Sigmoid colon (tissue), 7 donors: ENCODE measurements around the gene MIOS. TPM values are rescaled to one million over a fixed set of nuclear protein-coding genes. Genes with fewer than 3 reads are reported as not detected.
"Not testable (repeated sequence)": the region's sequence is repeated elsewhere in the genome, so short reads cannot be mapped to it uniquely, and the experiment has no call there.

Experiments
- DNase-seq: peaks from one replicate; pipeline ENCODE4 v3.0.0-alpha.2; 2019
- H3K27ac ChIP-seq, 4 donors: fragments of 200-600 bp; sonication (generic); one replicate each; pipeline ENCODE4 v1.5.1; 2016 to 2019; ENCODE audit warnings: mild to moderate bottlenecking in 1 of 4
- H3K27me3 ChIP-seq, 3 donors: fragments of 200-600 bp; sonication (generic); one replicate each; pipeline ENCODE4 v1.5.1; 2019; ENCODE audit warnings: mild to moderate bottlenecking in 1 of 3
- H3K36me3 ChIP-seq, 4 donors: fragments of 200-600 bp; sonication (generic); one replicate each; pipeline ENCODE4 v1.5.1; 2016 to 2019
- H3K4me1 ChIP-seq, 4 donors: fragments of 200-600 bp; sonication (generic); one replicate each; pipeline ENCODE4 v1.5.1; 2017 to 2019
- H3K4me3 ChIP-seq, 4 donors: fragments of 200-600 bp; sonication (generic); one replicate each; pipeline ENCODE4 v1.5.1; 2017 to 2019; ENCODE audit warnings: mild to moderate bottlenecking in 2 of 4, moderate library complexity in 1 of 4
- H3K9me3 ChIP-seq, 4 donors: fragments of 200-600 bp in 3 of 4; sonication (generic) in 3 of 4; one replicate each; pipeline versions ENCODE4 v1.5.1 to v1.6.1; 2013 to 2019
- CTCF ChIP-seq, 4 experiments: fragments of 450-650 bp in 3 of 4; fragments of 200-600 bp in 1 of 4; IDR thresholded peaks; one replicate each; pipeline ENCODE4 v1.5.1; 2016 to 2019; ENCODE audit warnings: antibody characterized with exemption in 4 of 4, mild to moderate bottlenecking in 3 of 4, moderate library complexity in 2 of 4
- EP300 ChIP-seq, 4 donors: sonication (generic); formaldehyde crosslinking; IDR thresholded peaks; one replicate each; pipeline ENCODE4 v1.6.1; 2017; ENCODE audit warnings: antibody characterized with exemption in 4 of 4
- POLR2A ChIP-seq, 2 donors: fragments of 450-650 bp; IDR thresholded peaks; one replicate each; pipeline ENCODE4 v1.6.1; 2016; ENCODE audit warnings: antibody characterized with exemption in 2 of 2, mild to moderate bottlenecking in 2 of 2, moderate library complexity in 2 of 2
- POLR2AphosphoS5 ChIP-seq, 4 donors: sonication (generic); formaldehyde crosslinking; IDR thresholded peaks; one replicate each; pipeline ENCODE4 v1.6.1; 2017; ENCODE audit warnings: antibody characterized with exemption in 4 of 4
- WGBS, 2 donors: extraction: QIAGEN DNeasy Blood & Tissue Kit; methylation state at CpG; one replicate each; pipeline ENCODE4 v1.1.7; 2013; 5-methylcytosine and 5-hydroxymethylcytosine counted together
- intact Hi-C: fragments of 100-400 bp; cut with DNase I; formaldehyde crosslinking; loops from one replicate; pipeline ENCODE4 v1.15.1; 2023
- polyA plus RNA-seq, 3 donors: library from polyadenylated mRNA; stranded (reverse); fragments of 200-250 nt; gene quantifications; one replicate each; pipeline ENCODE4 v1.2.3, GENCODE V29; 2013
- total RNA-seq, 4 donors: library from RNA; depleted of rRNA; stranded (reverse); fragments of >200 nt; gene quantifications; one replicate each; pipeline ENCODE4 v1.1.0, GENCODE V29; 2016
- donor health status: healthy with polysubstance abuse.
- donor health status: Bipolar disorder and iron deficiency.
- donor health status: healthy.

Gene MIOS
- total and polyA plus RNA-seq, 7 donors: 11.3 to 40.3 (median 20.8) TPM

GRCh38 chr7:7554649-7555575 lies 11.8 kb upstream of the MIOS start:
- H3K27ac ChIP-seq: no peak overlapping the region
- H3K4me1 ChIP-seq: no peaks in the 10 kb centered on the region
- H3K9me3 ChIP-seq: no peaks in the 10 kb centered on the region
- no peak for DNase-seq
- peaks cover 0 to 7% (median 0%) of the 10 kb centered on the region in 4 donors for H3K36me3 ChIP-seq
- 48 to 68% methylated on average over 8 of the region's 8 CpGs for WGBS, 2 donors
- intact Hi-C loops: no loop called here
- no peaks in the 10 kb centered on the region for H3K27me3 ChIP-seq
- H3K4me3 ChIP-seq: no peak overlapping the region
- TF ChIP-seq CTCF (IDR thresholded peaks at IDR 0.05) (no peak), POLR2A (IDR thresholded peaks at IDR 0.05) (no peak), EP300 (IDR thresholded peaks at IDR 0.05) (no peak), POLR2AphosphoS5 (IDR thresholded peaks at IDR 0.05) (no peak)

- intact Hi-C loops: no loop called here
- Histone ChIP-seq H3K9me3 (peaks cover 0 to 2% (median 0%) of the 10 kb centered on the region in 4 donors), H3K4me1 (no peaks in the 10 kb centered on the region), H3K36me3 (peaks cover 0 to 3% (median 0%) of the 10 kb centered on the region in 4 donors), H3K27me3 (no peaks in the 10 kb centered on the region), H3K4me3 (no peak overlapping the region), H3K27ac (no peak overlapping the region)
- no peak for TF ChIP-seq POLR2AphosphoS5 (IDR thresholded peaks at IDR 0.05)
- no peak for TF ChIP-seq POLR2A (IDR thresholded peaks at IDR 0.05)
- no peak for TF ChIP-seq CTCF (IDR thresholded peaks at IDR 0.05)
- no peak for TF ChIP-seq EP300 (IDR thresholded peaks at IDR 0.05)
- no peak for DNase-seq
- 97% methylated on average over 1 of the region's 1 CpG for WGBS, 2 donors
Measured at GRCh38 chr7:7556852-7557251, 9.8 kb upstream of the MIOS start.

- WGBS, 2 donors: 97 to 98% methylated on average over 5 of the region's 5 CpGs
Measured at GRCh38 chr7:7557252-7557651, 9.4 kb upstream of the MIOS start.

GRCh38 chr7:7561591-7561990 lies 5.1 kb upstream of the MIOS start:
- H3K27ac ChIP-seq, DNase-seq, H3K36me3 ChIP-seq, H3K27me3 ChIP-seq, H3K4me1 ChIP-seq, H3K4me3 ChIP-seq, intact Hi-C loops, H3K9me3 ChIP-seq: not testable (repeated sequence)
- whole genome bisulfite sequencing, 2 donors: 97 to 98% methylated on average over 5 of the region's 5 CpGs

More at GRCh38 chr7:7557252-7557651, 9.4 kb upstream of the MIOS start:
- DNase-seq: no peak
- no peak for TF ChIP-seq CTCF (IDR thresholded peaks at IDR 0.05)
- no peak for TF ChIP-seq EP300 (IDR thresholded peaks at IDR 0.05)
- no peak for TF ChIP-seq POLR2A (IDR thresholded peaks at IDR 0.05)
- TF ChIP-seq POLR2AphosphoS5 (IDR thresholded peaks at IDR 0.05): no peak
- intact Hi-C loops: no loop called here
- no peaks in the 10 kb centered on the region for H3K27me3 ChIP-seq
- H3K4me3 ChIP-seq: no peak overlapping the region
- peaks cover 0 to 2% (median 0%) of the 10 kb centered on the region in 4 donors for H3K9me3 ChIP-seq
- no peaks in the 10 kb centered on the region for H3K36me3 ChIP-seq
- no peak overlapping the region for H3K27ac ChIP-seq
- H3K4me1 ChIP-seq: no peaks in the 10 kb centered on the region

GRCh38 chr7:7562736-7563135 lies 3.9 kb upstream of the MIOS start:
- no peak for DNase-seq
- Histone ChIP-seq H3K27ac (no peak overlapping the region), H3K9me3 (peaks cover 0 to 2% (median 0%) of the 10 kb centered on the region in 4 donors), H3K27me3 (no peaks in the 10 kb centered on the region), H3K4me3 (no peak overlapping the region), H3K4me1 (peaks cover 0 to 3% (median 2%) of the 10 kb centered on the region in 4 donors), H3K36me3 (no peaks in the 10 kb centered on the region)
- TF ChIP-seq POLR2A (IDR thresholded peaks at IDR 0.05) (no peak), CTCF (IDR thresholded peaks at IDR 0.05) (no peak), POLR2AphosphoS5 (IDR thresholded peaks at IDR 0.05) (no peak), EP300 (IDR thresholded peaks at IDR 0.05) (no peak)
- WGBS, 2 donors: 77 to 79% methylated on average over 3 of the region's 3 CpGs
- intact Hi-C loops: no loop called here
